ENCODE results near the gene CPED1. TPM values are rescaled to one million over a fixed set of nuclear protein-coding genes. Genes with fewer than 3 reads are reported as not detected.
"Not testable (repeated sequence)": the region's sequence is repeated elsewhere in the genome, so short reads cannot be mapped to it uniquely, and the experiment has no call there.

CPED1 gene
- total RNA-seq, 2 experiments from 2014 or later, result not detected

- Mint-ChIP-seq H3K27ac (no peak overlapping the region), H3K4me3 (no peak overlapping the region), H3K4me1 (ENCODE audit: low read depth) (peaks cover 15% of the 10 kb centered on the region), H3K36me3 (no peaks in the 10 kb centered on the region), H3K9me3 (no peaks in the 10 kb centered on the region), H3K27me3 (peaks cover 12% of the 10 kb centered on the region)
- ChIA-PET POLR2A (no interaction called here), CTCF (interaction anchor here (0.7 to 3.5 kb wide), 3 partner anchors 12 to 108 kb away, joined by 3 to 20 read pairs (median 6); partner anchors contain the start of gene CPED1)
- no peak for DNase-seq
- intact Hi-C loops (cut with micrococcal nuclease), result no loop called here
Measured at GRCh38 chr7:121000081-121000983, 11.8 kb downstream of the CPED1 start.

GRCh38 chr7:121001234-121001906, 12.9 kb downstream of the CPED1 start:
- peaks cover 9% of the 10 kb centered on the region for H3K4me1 Mint-ChIP-seq (ENCODE audit: low read depth)
- H3K9me3 Mint-ChIP-seq, result no peaks in the 10 kb centered on the region
- ChIA-PET CTCF (interaction anchor here (1.2 to 1.9 kb wide), 2 partner anchors 14 to 107 kb away, joined by 6 to 11 read pairs; partner anchors contain the start of gene CPED1), POLR2A (no interaction called here)
- H3K27ac Mint-ChIP-seq, result no peak overlapping the region
- DNase-seq, result no peak
- peaks cover 18% of the 10 kb centered on the region for H3K27me3 Mint-ChIP-seq
- no peaks in the 10 kb centered on the region for H3K36me3 Mint-ChIP-seq
- intact Hi-C loops (cut with micrococcal nuclease), result no loop called here
- no peak overlapping the region for H3K4me3 Mint-ChIP-seq

- ChIA-PET CTCF (interaction anchor here (1.9 kb wide), 1 partner anchor 15 kb away, joined by 11 read pairs; the partner anchor contains the start of gene CPED1), POLR2A (no interaction called here)
- Mint-ChIP-seq H3K36me3 (no peaks in the 10 kb centered on the region), H3K9me3 (no peaks in the 10 kb centered on the region), H3K27me3 (peaks cover 22% of the 10 kb centered on the region), H3K27ac (no peak overlapping the region), H3K4me1 (ENCODE audit: low read depth) (peaks cover 4% of the 10 kb centered on the region), H3K4me3 (no peak overlapping the region)
- DNase-seq, result no peak
- intact Hi-C loops (cut with micrococcal nuclease), result no loop called here
Measured at GRCh38 chr7:121002048-121002756, 13.7 kb downstream of the CPED1 start.

GRCh38 chr7:121002757-121003200, 14.3 kb downstream of the CPED1 start:
- no peak overlapping the region for H3K4me3 Mint-ChIP-seq
- ChIA-PET CTCF (interaction anchor here (1.9 kb wide), 1 partner anchor 15 kb away, joined by 11 read pairs; the partner anchor contains the start of gene CPED1), POLR2A (no interaction called here)
- no peaks in the 10 kb centered on the region for H3K9me3 Mint-ChIP-seq
- peaks cover 4% of the 10 kb centered on the region for H3K4me1 Mint-ChIP-seq (ENCODE audit: low read depth)
- DNase-seq, result no peak
- no peaks in the 10 kb centered on the region for H3K36me3 Mint-ChIP-seq
- no peak overlapping the region for H3K27ac Mint-ChIP-seq
- peaks cover 22% of the 10 kb centered on the region for H3K27me3 Mint-ChIP-seq
- intact Hi-C loops (cut with micrococcal nuclease), result no loop called here

GRCh38 chr7:121003986-121004685, 15.6 kb downstream of the CPED1 start:
- Mint-ChIP-seq H3K9me3 (no peaks in the 10 kb centered on the region), H3K4me1 (ENCODE audit: low read depth) (peaks cover 4% of the 10 kb centered on the region), H3K27ac (no peak overlapping the region), H3K27me3 (peaks cover 20% of the 10 kb centered on the region), H3K4me3 (no peak overlapping the region), H3K36me3 (no peaks in the 10 kb centered on the region)
- ChIA-PET POLR2A (no interaction called here), CTCF (no interaction called here)
- intact Hi-C loops (cut with micrococcal nuclease), result no loop called here
- DNase-seq, result no peak

GRCh38 chr7:121005058-121005457, 16.5 kb downstream of the CPED1 start:
- H3K9me3 Mint-ChIP-seq; H3K27ac Mint-ChIP-seq; DNase-seq; intact Hi-C loops (cut with micrococcal nuclease); H3K36me3 Mint-ChIP-seq; H3K4me3 Mint-ChIP-seq; H3K4me1 Mint-ChIP-seq (ENCODE audit: low read depth); POLR2A ChIA-PET; CTCF ChIA-PET: not testable (repeated sequence)
- peaks cover 20% of the 10 kb centered on the region for H3K27me3 Mint-ChIP-seq

- no peaks in the 10 kb centered on the region for H3K9me3 Mint-ChIP-seq
- no peaks in the 10 kb centered on the region for H3K36me3 Mint-ChIP-seq
- CTCF ChIA-PET, result interaction anchor here (0.7 to 0.8 kb wide), 2 partner anchors 10 to 18 kb away, joined by 3 to 7 read pairs; partner anchors contain the start of gene CPED1
- POLR2A ChIA-PET, result no interaction called here
- no peak overlapping the region for H3K27ac Mint-ChIP-seq
- intact Hi-C loops (cut with micrococcal nuclease), result no loop called here
- peaks cover 20% of the 10 kb centered on the region for H3K27me3 Mint-ChIP-seq
- H3K4me1 Mint-ChIP-seq (ENCODE audit: low read depth), result no peaks in the 10 kb centered on the region
- no peak for DNase-seq
- H3K4me3 Mint-ChIP-seq, result no peak overlapping the region
Measured at GRCh38 chr7:121005996-121006584, 17.6 kb downstream of the CPED1 start.

GRCh38 chr7:121006711-121007315, 18.3 kb downstream of the CPED1 start:
- DNase-seq, result no peak
- no peak overlapping the region for H3K27ac Mint-ChIP-seq
- no peaks in the 10 kb centered on the region for H3K4me1 Mint-ChIP-seq (ENCODE audit: low read depth)
- ChIA-PET CTCF (interaction anchor here (0.6 to 0.8 kb wide), 3 partner anchors 9 to 101 kb away, joined by 3 to 7 read pairs (median 3); partner anchors contain the start of gene CPED1), POLR2A (no interaction called here)
- no peak overlapping the region for H3K4me3 Mint-ChIP-seq
- H3K36me3 Mint-ChIP-seq, result no peaks in the 10 kb centered on the region
- no peaks in the 10 kb centered on the region for H3K9me3 Mint-ChIP-seq
- intact Hi-C loops (cut with micrococcal nuclease), result no loop called here
- H3K27me3 Mint-ChIP-seq, result peaks cover 20% of the 10 kb centered on the region

GRCh38 chr7:121008816-121009215, 20.3 kb downstream of the CPED1 start:
- no peaks in the 10 kb centered on the region for H3K36me3 Mint-ChIP-seq
- no peak overlapping the region for H3K27ac Mint-ChIP-seq
- H3K4me3 Mint-ChIP-seq, result no peak overlapping the region
- no peaks in the 10 kb centered on the region for H3K9me3 Mint-ChIP-seq
- no peak for DNase-seq
- POLR2A ChIA-PET, result no interaction called here
- CTCF ChIA-PET, result no interaction called here
- H3K4me1 Mint-ChIP-seq (ENCODE audit: low read depth), result no peaks in the 10 kb centered on the region
- peaks cover 21% of the 10 kb centered on the region for H3K27me3 Mint-ChIP-seq
- intact Hi-C loops (cut with micrococcal nuclease), result no loop called here

GRCh38 chr7:121011401-121011800, 22.9 kb downstream of the CPED1 start:
- H3K36me3 Mint-ChIP-seq, result no peaks in the 10 kb centered on the region
- no peak overlapping the region for H3K27ac Mint-ChIP-seq
- H3K9me3 Mint-ChIP-seq, result no peaks in the 10 kb centered on the region
- ChIA-PET CTCF (no interaction called here), POLR2A (no interaction called here)
- H3K4me1 Mint-ChIP-seq (ENCODE audit: low read depth), result no peaks in the 10 kb centered on the region
- intact Hi-C loops (cut with micrococcal nuclease), result no loop called here
- no peak for DNase-seq
- H3K27me3 Mint-ChIP-seq, result peaks cover 8% of the 10 kb centered on the region
- H3K4me3 Mint-ChIP-seq, result no peak overlapping the region

- Mint-ChIP-seq H3K27ac (no peak overlapping the region), H3K9me3 (no peaks in the 10 kb centered on the region), H3K4me3 (no peak overlapping the region), H3K36me3 (no peaks in the 10 kb centered on the region), H3K4me1 (ENCODE audit: low read depth) (no peaks in the 10 kb centered on the region), H3K27me3 (peaks cover 5% of the 10 kb centered on the region)
- CTCF ChIA-PET, result no interaction called here
- intact Hi-C loops (cut with micrococcal nuclease), result no loop called here
- POLR2A ChIA-PET, result no interaction called here
- no peak for DNase-seq
Measured at GRCh38 chr7:121012170-121012874, 23.8 kb downstream of the CPED1 start.
